ENCODE data around the gene ADGRL4.

ADGRL4 gene

GRCh38 chr1:78840453-78841271 is 165.9 kb downstream of the ADGRL4 start:
- DNase-seq (ENCODE audit: extremely low read depth in 1 of 2, low read depth in 1 of 2) = no peak
